Natural killer cell treated with Interleukin-12 subunit alpha and Interleukin-12 subunit beta and Interleukin-15 and Interleukin-18, amount 100 ng/mL, for 72 hours (primary cell): Measurements from ENCODE around the gene CNRIP1. TPM values are rescaled to one million over a fixed set of nuclear protein-coding genes. Genes with fewer than 3 reads are reported as not detected.

ENCODE experiments used
- ATAC-seq, 2 donors: fragments of 150-1000 bp; cut with Tn5 transposase in 1 of 2; sonication (Bioruptor Pico), chemical (Tn5 transposase) in 1 of 2; 2 replicates each; pipeline ENCODE4 v1.10.0; 2021
- DNase-seq: peaks from one replicate; pipeline ENCODE4 v3.0.0; 2022; ENCODE audit warnings: low spot score
- H3K27ac Mint-ChIP-seq, 2 donors: 1 replicate in 1 of 2; 2 replicates in 1 of 2; pipeline ENCODE4 v1.8.0; 2022; ENCODE audit warnings: mixed read lengths in 2 of 2, mild to moderate bottlenecking in 1 of 2, moderate library complexity in 1 of 2
- H3K27me3 Mint-ChIP-seq, 2 donors: 1 replicate in 1 of 2; 2 replicates in 1 of 2; pipeline ENCODE4 v1.8.0; 2022; ENCODE audit warnings: mixed read lengths in 2 of 2
- H3K36me3 Mint-ChIP-seq: one replicate; pipeline ENCODE4 v1.8.0; 2022; ENCODE audit warnings: mixed read lengths
- H3K4me1 Mint-ChIP-seq, 2 donors: 1 replicate in 1 of 2; 2 replicates in 1 of 2; pipeline ENCODE4 v1.8.0; 2022; ENCODE audit warnings: low read depth in 2 of 2, mixed read lengths in 2 of 2, mild to moderate bottlenecking in 1 of 2
- H3K4me3 Mint-ChIP-seq: one replicate; pipeline ENCODE4 v1.8.0; 2022; ENCODE audit warnings: mixed read lengths
- H3K9me3 Mint-ChIP-seq: 2 replicates; pipeline ENCODE4 v1.8.0; 2022; ENCODE audit warnings: mixed read lengths
- total RNA-seq, 2 donors: library from RNA; stranded (reverse); gene quantifications; one replicate each; pipeline ENCODE4 v1.2.3, GENCODE V29; 2022

Gene CNRIP1
- not detected for total RNA-seq

DNA sequence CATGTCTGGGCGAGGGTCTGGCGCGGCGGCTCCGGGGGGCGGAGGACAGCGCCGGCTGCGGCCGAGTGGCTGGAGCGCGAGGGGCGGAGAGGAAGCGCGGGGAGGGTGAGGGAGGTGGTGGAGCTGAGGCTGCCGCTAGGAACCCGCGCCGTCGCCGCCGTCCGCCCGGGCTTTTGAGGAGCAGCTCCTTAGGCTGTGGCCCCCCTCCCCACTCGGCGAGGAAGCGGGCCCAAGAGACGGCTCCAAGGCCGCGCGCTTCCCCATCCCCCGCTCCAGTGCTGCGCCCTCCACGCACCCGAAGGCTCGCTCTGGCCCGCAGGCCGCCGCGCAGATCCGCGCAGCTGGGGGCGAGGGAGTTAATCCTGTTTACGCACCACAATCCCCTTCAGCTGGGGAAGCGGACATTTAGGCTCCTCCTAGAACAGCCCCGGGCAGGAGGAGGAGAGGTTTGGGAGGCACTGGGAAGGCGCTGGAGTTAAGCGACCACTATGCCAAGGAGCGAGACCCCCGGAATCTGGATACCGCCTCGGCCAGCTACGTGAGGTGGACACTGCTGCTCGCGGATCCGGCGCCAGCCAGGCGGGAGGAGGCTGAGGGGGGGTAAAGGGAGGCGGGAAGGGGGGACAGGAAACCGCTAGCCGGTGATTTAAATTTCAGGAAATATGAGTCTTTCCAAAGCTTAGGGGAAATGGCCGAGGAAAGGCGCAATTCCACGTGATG lies at the start of gene CNRIP1:
Gene CNRIP1 (minus strand): TSS at position 552 of the 720 bp plus-strand sequence. CDS start 549 bp downstream, at position 3.
- peaks cover 8 to 14% of the 10 kb centered on the region in 2 donors for H3K4me1 Mint-ChIP-seq
- peak within 1 kb of the TSS; percentile 73 for H3K4me3 Mint-ChIP-seq
- DNase-seq, result no peak
- ATAC-seq, result peak; percentile 69 to 82
- H3K27ac Mint-ChIP-seq, result no peak within 1 kb of the TSS
- no peaks in the 10 kb centered on the region for H3K9me3 Mint-ChIP-seq
- H3K27me3 Mint-ChIP-seq, result peaks cover 15 to 25% of the 10 kb centered on the region in 2 donors
- no peaks in the 10 kb centered on the region for H3K36me3 Mint-ChIP-seq

- Mint-ChIP-seq H3K36me3 (peaks cover 44% of the 10 kb centered on the region), H3K27me3 (no peaks in the 10 kb centered on the region), H3K27ac (peak overlapping the region; percentile 89 to 99), H3K9me3 (no peaks in the 10 kb centered on the region), H3K4me3 (peak overlapping the region; percentile 98), H3K4me1 (peaks cover 60 to 74% of the 10 kb centered on the region in 2 donors)
- DNase-seq, result no peak
- no peak for ATAC-seq
Observed at GRCh38 chr2:68369337-68369734, 49.6 kb upstream of the CNRIP1 start.

DNA sequence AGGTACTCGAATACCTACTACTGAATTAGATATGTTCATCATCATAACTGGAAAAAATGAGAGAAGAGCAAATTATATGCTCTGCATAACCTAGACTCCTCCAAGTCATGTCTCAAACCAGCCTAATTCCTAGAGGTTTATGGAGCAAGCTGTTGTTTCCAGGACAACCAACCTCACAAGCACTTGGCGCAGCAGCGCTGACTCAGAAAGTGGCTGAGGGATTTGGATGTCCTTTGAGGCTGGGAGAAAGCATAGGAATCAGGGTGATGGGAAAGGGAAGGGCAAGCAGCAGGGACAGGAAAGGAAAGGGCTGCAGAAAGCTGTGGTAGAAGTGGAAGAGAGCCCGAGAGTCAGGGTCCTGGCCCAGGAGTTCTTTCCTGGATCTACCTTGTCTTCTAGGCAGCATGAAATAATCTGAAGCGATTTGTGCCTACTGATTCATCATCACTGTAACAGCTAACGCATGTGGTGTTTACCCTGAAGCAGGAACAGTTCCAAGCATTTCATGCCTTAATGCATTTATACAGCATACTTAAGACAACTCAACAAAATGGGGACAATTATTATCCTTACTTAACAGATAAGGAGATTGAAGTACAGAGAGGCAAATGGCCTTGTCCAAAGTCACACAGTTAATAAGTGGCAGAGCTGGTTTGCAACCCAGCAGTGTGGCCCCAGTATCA lies 49.0 kb upstream of the CNRIP1 start:
- H3K4me3 Mint-ChIP-seq, result peak overlapping the region; percentile 98
- peak overlapping the region; percentile 89 to 99 for H3K27ac Mint-ChIP-seq
- ATAC-seq, result no peak
- H3K36me3 Mint-ChIP-seq, result peaks cover 44% of the 10 kb centered on the region
- H3K4me1 Mint-ChIP-seq, result peaks cover 60 to 74% of the 10 kb centered on the region in 2 donors
- no peaks in the 10 kb centered on the region for H3K9me3 Mint-ChIP-seq
- no peaks in the 10 kb centered on the region for H3K27me3 Mint-ChIP-seq
- no peak for DNase-seq

DNA sequence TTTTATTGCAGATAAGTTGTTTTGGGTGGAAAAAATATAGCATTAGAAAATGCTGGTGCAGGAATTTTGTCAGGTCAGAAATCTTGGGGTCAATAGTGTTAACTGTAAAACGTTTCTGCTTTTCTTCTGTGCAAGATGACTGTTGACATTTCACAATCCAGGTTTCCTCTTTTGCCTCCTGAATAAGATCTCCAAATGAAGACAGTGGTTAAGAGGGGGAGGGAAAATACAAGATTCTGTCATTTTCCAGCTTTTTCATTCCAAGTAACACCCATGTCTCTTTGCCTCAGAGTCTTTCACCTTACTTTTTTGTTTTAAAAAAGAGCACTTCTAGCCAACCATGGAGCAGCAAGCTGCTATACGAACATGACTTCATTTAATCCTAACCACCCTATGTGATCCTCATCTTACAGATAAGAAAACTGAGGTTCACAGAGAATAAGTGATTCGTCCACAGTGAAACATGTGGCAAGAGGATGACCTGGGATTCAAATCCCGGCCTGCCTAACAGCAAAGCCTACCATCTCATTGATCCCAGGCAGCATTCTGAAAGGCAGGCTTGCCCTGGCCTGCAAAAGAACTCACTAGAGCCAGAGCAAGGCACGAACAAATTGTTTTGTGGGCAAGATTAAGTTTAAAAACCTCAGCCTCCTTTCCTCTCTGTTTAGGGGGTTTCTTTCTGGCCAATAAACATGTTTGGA lies 48.4 kb upstream of the CNRIP1 start:
- H3K36me3 Mint-ChIP-seq, result peaks cover 44% of the 10 kb centered on the region
- peaks cover 67 to 80% of the 10 kb centered on the region in 2 donors for H3K4me1 Mint-ChIP-seq
- DNase-seq, result no peak
- no peaks in the 10 kb centered on the region for H3K27me3 Mint-ChIP-seq
- H3K4me3 Mint-ChIP-seq, result peak overlapping the region; percentile 98
- no peaks in the 10 kb centered on the region for H3K9me3 Mint-ChIP-seq
- peak overlapping the region; percentile 89 to 99 for H3K27ac Mint-ChIP-seq
- ATAC-seq, result no peak

GRCh38 chr2:68366083-68366560 lies 46.4 kb upstream of the CNRIP1 start:
- Mint-ChIP-seq H3K4me3 (peak overlapping the region; percentile 98), H3K27ac (peak overlapping the region; percentile 89 to 99), H3K36me3 (peaks cover 37% of the 10 kb centered on the region), H3K27me3 (no peaks in the 10 kb centered on the region), H3K4me1 (peaks cover 69 to 78% of the 10 kb centered on the region in 2 donors), H3K9me3 (no peaks in the 10 kb centered on the region)
- DNase-seq (no peak), ATAC-seq (peak; percentile 63 to 67)

DNA sequence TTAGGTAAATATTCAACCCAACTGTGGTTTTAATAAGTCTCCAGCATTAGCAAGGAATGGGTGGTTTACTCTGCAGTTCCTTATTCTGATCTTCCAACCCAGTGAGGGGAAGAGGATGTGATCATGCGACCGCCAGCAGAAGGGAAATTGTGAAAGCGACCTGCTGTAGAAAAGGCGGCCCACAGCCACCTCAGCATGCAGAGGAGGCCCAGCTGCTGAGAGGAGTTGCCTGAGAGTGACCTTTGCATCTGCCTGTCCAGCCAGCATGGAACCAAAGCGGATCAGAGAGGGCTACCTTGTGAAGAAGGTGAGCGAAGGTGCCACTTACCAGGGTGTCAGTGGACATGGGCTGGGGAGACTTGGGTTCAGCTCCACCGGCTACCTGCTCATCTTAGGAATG lies 45.3 kb upstream of the CNRIP1 start, which contains the start of gene PLEK:
Gene PLEK (plus strand): TSS at position 196 of the 400 bp plus-strand sequence. CDS start 70 bp downstream, at position 266.
- Mint-ChIP-seq H3K4me3 (peak within 1 kb of the TSS; percentile 98), H3K27ac (peak within 1 kb of the TSS; percentile 89 to 99), H3K27me3 (no peaks in the 10 kb centered on the region), H3K36me3 (peaks cover 36% of the 10 kb centered on the region), H3K9me3 (no peaks in the 10 kb centered on the region), H3K4me1 (peaks cover 62 to 69% of the 10 kb centered on the region in 2 donors)
- peak; percentile 85 to 87 for ATAC-seq
- DNase-seq, result peak; percentile 86

DNA sequence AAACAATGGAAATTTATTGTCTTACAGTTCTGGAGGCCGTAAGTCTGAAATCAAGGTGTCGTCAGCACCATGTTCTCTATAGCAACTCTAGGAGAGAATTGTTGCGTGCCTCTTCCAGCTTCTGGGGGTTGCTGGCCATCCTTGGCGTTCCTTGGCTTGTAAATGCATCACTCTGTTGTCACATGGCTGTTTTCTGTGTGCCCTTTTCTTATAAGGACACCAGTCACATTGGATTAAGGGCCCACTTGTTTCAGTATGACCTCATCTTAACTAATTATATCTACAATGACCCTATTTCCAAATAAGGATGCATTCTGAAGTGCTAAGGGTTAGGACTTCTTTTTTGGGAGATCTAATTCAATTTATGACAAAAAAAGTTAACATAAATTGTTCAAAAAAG lies 44.0 kb upstream of the CNRIP1 start:
- no peak for DNase-seq
- ATAC-seq, result no peak
- Mint-ChIP-seq H3K4me1 (peaks cover 50 to 57% of the 10 kb centered on the region in 2 donors), H3K27me3 (no peaks in the 10 kb centered on the region), H3K36me3 (peaks cover 26% of the 10 kb centered on the region), H3K4me3 (peak overlapping the region; percentile 98), H3K27ac (peak overlapping the region; percentile 89 to 99), H3K9me3 (no peaks in the 10 kb centered on the region)

DNA sequence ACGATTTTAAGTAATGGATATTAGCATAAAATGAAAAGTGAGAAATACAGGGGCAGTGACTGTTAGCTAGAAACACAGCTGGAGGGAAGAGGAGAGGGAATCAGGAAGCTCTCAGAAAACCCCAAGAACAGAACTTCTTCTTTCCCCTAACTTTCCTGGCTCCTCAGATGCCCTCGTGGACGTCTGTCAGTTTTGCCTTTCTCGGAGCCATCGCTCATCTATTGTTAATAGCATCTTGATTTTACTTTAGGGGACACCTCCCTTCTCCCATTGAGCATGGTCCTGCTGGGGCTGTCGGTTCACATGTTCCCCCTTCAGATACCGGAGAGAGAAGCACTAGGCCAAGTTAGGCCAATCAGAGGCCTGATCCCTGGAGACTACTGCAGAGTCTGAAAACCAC lies 43.0 kb upstream of the CNRIP1 start:
- Mint-ChIP-seq H3K9me3 (no peaks in the 10 kb centered on the region), H3K4me1 (peaks cover 47 to 56% of the 10 kb centered on the region in 2 donors), H3K27ac (peak overlapping the region; percentile 89 to 99), H3K27me3 (no peaks in the 10 kb centered on the region), H3K36me3 (peaks cover 16% of the 10 kb centered on the region), H3K4me3 (peak overlapping the region; percentile 98)
- DNase-seq (no peak), ATAC-seq (no peak)

GRCh38 chr2:68362069-68362468 lies 42.3 kb upstream of the CNRIP1 start:
- DNase-seq, result peak; percentile 86
- Mint-ChIP-seq H3K9me3 (no peaks in the 10 kb centered on the region), H3K4me1 (peaks cover 42 to 50% of the 10 kb centered on the region in 2 donors), H3K27ac (peak overlapping the region; percentile 89 to 99), H3K36me3 (peaks cover 10% of the 10 kb centered on the region), H3K4me3 (peak overlapping the region; percentile 98), H3K27me3 (no peaks in the 10 kb centered on the region)
- ATAC-seq, result peak; percentile 75 to 82

- Mint-ChIP-seq H3K4me3 (no peak overlapping the region), H3K27me3 (no peaks in the 10 kb centered on the region), H3K9me3 (no peaks in the 10 kb centered on the region), H3K4me1 (peaks cover 39 to 42% of the 10 kb centered on the region in 2 donors), H3K36me3 (no peaks in the 10 kb centered on the region), H3K27ac (no peak overlapping the region)
- DNase-seq, result no peak
- no peak for ATAC-seq
Observed at GRCh38 chr2:68359889-68360288, 40.1 kb upstream of the CNRIP1 start.

- peaks cover 19 to 23% of the 10 kb centered on the region in 2 donors for H3K4me1 Mint-ChIP-seq
- H3K9me3 Mint-ChIP-seq, result no peaks in the 10 kb centered on the region
- no peak overlapping the region for H3K4me3 Mint-ChIP-seq
- no peaks in the 10 kb centered on the region for H3K27me3 Mint-ChIP-seq
- DNase-seq (no peak), ATAC-seq (peak; percentile 56 to 57)
- peak overlapping the region; percentile 53 to 68 for H3K27ac Mint-ChIP-seq
- H3K36me3 Mint-ChIP-seq, result no peaks in the 10 kb centered on the region
Observed at GRCh38 chr2:68357605-68358337, 38.0 kb upstream of the CNRIP1 start.

DNA sequence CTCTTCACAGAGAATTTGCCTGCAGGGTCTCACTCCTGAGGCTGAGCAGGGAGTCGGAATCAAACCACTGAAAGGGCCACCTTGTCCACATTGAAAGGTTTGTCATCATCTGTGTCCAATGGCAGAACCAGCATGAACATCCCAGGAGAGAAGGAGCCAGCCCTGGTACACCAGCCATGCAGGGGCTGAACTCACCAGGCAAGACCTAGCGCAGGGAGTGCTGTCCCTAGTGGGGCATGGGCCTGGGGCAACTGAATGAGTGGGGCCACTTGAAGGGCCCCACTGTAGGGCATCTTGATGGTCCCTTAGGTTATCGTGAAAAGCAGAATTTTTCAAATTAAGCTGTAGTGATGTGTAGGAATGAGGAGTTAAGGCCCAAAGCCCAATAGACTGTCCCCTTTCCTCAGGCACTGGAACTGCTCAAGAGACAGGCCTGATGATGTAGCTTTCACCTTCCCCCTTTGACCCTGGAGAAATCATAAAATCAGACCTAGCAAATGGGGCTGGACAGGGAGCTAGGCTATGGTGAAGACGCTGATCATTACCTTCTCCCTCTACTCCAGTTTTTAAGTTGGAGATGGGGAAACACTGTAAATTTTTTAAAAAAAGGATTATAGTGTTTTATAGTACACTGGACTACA lies 37.0 kb upstream of the CNRIP1 start:
- Mint-ChIP-seq H3K4me3 (no peak overlapping the region), H3K4me1 (peaks cover 9 to 17% of the 10 kb centered on the region in 2 donors), H3K27ac (peak overlapping the region in 1 of 2 donors; percentile 68), H3K9me3 (no peaks in the 10 kb centered on the region), H3K27me3 (no peaks in the 10 kb centered on the region), H3K36me3 (no peaks in the 10 kb centered on the region)
- DNase-seq (no peak), ATAC-seq (peak in 1 of 2 donors; percentile 52)
